GM18909 (cell line): Measurements from ENCODE around the gene ZMYM1.
A peak's percentile ranks its signal among the peaks of the same experiment; 100 is the strongest.
"Not testable (repeated sequence)": the region's sequence is repeated elsewhere in the genome, so short reads cannot be mapped to it uniquely, and the experiment has no call there.

Experiments used
- ATAC-seq: cut with Tn5 transposase; IDR thresholded peaks from one replicate; pipeline ENCODE4 v1.9.1; 2021; ENCODE audit warnings: mild to moderate bottlenecking; ENCODE audit not compliant: unreplicated experiment, poor library complexity

ZMYM1 gene

DNA sequence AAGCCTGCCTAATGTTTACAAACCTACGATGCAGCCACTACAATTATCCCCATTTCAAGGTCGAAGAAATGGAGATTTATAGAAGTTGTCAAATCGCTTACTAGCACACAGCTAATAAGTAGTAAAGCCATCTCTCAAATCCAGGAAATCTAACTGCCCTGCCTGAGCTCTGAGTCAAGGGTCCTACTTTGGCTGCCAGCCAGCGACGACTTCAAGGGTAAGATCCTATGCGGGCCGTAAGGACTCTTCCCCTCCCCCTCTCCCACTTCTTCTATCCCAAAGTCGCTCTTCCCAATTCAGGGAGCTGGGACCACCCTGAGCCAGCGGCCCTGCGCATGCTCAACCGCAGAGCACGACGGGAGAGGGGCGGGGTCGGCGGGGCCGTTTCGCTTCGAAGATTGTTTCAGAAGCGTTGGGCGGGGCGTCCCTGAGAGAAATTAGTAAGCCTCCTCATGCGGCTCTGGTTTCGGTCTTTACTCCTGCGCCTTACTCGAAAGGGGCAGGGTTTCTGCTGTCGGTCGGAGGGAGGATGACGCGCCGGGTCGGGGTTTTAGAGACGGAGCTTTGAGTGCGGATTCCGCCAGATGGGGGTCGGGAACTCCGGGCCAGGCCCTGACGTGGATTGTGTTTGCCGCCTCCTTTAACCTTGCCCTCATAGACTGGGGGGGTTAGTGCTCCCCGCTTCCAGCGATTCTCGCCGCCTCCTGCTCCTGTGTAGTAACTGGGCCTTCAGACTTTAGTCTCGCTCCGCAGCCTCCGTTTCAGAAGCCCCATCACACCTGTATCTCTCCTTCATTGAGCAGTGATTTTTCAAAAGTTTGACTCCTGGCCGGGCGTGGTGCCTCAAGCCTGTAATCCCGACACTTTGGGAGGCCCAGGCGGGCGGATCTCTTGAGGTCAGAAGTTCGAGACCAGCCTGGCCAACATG, at the start of gene ZMYM1:
Gene ZMYM1 (plus strand): TSS at position 383 of the 928 bp plus-strand sequence. CDS start 14,603 bp downstream, outside the sequence.
- ATAC-seq: peak; percentile 86

DNA sequence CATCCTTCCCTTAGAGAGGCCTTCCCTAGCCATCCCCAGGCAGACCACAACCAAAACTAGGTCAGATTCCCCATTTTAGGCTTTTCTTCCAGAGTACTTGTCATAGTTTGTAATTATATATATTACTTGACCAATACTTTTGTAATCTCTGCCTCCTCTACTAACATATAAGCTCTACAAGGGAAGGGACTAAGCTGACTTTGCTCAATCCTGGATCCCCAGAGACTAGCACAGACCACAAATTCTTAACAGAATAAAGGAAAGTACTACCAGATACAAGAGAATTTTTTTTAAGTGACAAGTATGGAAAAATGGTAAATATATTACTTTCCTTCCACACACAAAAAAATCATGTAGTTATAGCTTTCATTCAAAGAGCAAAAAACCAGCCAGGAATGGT, 49.4 kb upstream of the ZMYM1 start:
- ATAC-seq: no peak

DNA sequence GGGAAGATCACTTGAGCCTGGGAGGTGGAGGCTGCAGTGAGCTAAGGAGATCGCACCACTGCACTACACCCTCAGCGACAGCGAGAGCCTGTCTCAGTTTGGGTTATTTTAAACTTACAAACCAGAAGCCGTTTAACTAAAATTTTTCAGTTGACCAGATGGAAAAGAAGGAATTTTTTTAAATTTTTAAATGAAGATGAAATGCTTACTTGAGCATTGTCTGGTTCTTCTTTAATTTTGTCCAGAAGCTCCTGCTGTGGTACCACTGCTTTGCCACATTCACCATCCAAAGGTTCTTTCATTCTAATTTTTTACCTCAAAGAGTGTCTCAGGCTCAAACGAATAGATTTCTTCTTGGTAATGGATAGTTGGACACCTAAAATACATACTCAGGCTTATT, 48.8 kb upstream of the ZMYM1 start:
- no peak for ATAC-seq

DNA sequence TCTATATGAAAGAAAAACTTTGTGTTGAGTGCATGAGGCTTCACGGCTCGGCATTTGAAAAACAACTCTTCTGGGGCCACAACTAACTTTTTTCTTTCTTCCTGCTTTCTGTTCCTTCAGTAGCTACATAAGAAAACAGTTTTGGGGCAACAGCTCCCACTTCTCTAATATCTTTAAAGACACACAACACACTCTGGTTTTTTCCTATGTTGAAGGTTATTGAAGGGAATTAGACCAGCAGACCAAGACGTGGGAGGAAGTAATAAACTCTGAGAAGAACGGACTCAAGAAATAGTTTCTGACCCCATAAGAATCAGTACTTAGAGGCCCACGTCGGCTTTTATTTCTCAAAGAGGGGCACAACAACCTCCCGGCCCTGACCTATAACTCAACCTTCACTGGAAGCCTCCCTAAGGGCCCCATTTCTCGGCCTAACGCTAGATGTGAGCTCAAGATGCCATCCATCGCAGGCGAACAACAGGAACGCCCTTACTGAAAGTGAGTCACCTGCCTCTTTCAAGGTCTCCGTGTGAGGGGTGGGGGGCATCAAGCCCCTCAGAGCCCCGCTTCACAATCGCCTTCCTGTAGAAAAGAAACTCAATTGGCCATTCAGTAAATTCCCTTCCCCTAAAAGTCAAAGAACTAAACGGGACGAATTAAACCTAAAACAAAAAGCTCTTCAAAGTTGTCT, 48.3 kb upstream of the ZMYM1 start:
- ATAC-seq: peak; percentile 49

DNA sequence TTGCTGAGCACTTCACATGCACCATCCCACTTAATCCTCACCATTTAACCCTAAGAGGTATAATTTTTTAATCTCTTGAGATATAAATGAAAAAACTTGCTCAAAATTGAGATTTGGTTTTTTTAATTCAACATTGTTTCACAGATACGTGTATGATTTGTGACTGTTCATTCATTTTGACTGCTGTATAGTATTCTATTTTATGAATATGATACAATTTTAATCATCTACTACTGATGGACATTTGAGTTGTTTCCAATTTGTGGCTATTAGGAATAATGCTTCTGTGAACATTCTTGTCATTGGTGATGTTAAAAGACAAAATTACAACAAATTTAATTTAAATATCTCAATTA, 46.8 kb upstream of the ZMYM1 start:
- ATAC-seq: no peak

DNA sequence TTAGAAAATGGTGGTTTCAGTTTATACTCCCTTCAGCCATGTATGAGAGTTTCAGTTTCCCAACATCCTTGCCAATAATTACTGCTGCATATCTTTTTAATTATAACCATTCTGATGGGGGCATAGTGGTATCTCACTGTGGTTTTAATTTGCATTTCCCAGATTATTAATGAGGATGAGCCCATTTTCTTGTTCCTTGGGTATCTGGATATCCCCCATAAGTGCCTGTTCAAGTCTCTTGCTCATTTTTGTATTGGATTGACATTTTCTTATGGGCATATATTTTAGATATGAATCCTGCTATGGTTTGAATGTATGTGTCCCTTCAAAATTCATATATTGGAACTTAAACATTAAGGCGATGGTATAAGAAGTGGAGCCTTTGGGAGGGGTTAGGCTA, 45.8 kb upstream of the ZMYM1 start:
- ATAC-seq: no peak

DNA sequence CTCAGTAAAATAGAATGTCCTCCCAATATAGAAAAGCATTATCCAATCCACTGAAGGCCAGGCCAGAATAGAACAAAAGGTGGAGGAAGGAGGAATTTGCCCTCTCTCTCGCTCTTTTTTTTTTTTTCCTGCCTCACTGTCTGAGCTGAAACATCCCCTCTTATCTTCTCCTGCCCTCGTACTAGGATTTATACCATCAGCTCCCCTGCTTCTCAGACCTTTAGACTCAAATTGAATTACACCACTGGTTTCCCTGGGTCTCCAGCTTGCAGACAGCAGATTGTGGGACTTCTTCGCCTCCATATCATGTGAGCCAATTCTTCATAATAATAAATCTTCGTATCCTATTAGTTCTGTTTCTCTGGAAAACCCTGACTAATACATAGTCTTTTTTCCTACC, 42.6 kb upstream of the ZMYM1 start:
- no peak for ATAC-seq

DNA sequence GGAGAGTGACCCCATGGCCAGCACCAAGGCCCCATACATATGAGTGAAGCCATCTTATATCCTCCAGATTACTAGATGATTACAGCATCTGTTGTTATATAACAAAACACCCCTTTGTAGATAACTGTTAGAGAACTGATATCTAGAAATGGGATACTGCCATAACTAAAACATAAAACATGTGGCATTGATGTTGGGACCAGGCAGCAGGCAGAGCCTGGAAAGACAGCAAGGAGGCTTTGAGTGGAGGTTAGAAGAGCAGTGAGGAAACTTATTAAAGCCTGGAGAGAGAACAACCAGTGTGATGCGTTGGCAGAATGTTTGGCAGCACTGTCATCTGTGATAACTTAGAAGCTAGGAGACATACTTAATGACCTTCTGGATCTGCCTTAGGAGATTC, 42.0 kb upstream of the ZMYM1 start:
- ATAC-seq: no peak

DNA sequence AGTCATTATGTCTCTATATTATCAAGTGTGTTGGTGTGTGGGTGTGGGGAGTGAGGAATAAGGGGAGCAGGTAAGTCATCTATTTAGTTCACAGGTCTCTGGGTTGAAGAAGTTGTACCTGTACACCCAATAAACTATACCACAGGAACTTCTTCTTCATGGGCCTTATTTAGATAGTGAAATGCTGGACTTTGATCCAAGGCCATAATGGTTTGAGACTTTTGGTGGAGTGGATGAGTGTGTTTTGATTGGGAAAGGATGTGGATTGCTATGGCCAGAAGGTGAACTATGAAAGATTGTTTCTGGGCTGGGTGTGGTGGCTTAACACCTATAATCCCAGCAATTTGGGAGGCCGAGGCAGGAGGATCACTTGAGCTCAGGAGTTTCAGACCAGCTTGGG, 40.5 kb upstream of the ZMYM1 start:
- no peak for ATAC-seq

DNA sequence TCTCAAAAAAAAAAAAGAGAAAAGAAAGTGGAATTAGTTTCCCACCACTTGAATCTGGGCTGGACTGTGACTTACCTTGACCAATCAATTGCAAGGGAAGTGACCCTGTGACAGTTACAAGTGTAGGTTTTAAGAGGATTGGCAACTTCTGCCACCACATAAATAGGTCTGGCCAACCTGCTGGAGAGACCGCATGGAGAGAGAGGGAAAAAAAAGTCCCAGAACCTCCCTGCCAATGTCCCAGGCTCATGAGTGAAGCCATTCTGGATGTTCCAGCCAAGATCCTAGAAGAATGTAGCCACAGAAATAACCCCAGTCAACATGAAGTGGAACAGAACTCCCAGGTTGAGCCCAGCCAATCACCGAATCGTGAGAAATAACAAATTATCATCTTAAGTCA, 35.7 kb upstream of the ZMYM1 start:
- no peak for ATAC-seq

DNA sequence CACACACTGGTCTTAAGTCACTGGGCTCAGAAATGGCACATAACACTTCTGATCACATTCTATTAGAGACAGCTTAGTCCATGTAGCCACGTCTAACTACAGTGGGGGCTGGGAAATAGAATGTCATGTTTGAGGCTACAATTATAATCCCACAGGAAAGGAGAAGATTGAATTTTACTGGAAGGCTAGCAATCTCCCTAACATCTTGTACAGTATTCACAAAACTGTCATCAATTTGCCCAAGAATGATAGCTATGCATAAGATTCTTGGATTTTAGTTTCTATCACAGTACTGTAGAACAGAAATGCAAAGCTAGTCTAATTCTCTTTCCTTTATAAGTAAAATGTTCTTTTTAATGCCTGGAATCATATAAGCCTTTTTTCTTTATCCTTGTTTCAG, 34.8 kb upstream of the ZMYM1 start:
- ATAC-seq: no peak

DNA sequence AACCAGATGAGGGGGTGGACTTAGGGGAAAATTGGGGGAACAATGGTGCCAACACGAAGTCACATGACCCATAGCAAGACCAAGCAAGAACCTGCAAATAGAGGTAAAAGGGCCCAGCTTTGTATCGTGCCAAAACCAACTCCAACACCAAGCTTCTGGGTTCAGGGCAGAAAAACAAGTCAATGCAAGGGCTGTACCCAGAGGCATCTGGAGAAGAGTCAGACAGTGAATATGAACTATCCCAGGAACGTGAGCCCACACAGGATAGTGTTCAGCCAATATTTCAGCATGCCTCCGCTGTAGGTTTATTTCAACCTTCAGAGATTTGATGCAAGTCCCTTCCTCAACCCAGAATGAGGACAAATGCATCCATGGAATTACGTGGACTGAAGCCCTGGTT, 32.5 kb upstream of the ZMYM1 start:
- no peak for ATAC-seq

DNA sequence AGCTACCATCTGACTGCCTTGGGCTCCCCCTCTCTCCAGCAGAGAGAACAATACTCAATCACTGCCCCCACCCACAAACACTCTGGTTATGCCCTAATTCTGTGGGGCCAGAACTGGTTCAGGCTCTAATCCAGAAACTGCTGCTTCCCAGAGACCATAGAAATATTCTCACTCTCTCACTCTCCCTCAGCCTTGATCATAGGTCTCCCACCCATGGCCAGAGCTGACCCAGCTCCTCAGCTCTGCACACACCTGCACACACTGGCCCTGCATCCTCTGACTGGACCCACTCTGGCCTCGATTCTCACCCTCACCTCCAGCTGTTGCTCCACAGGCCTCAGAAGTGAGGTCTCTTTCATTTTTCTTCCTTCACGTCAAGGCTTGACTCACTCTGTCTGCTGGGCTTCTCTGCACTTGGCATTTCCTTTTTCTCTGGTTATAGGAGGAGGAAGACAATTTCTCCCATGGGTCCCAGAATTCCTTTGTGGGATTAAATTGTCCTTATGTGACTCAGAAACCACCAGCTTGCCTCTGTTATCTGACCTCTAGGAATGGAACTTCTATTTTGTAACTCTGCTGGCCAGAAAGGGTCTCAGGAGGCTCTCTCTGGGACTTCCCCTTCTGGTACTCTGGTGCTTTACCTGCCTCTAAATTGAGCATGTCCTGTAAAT, 31.9 kb upstream of the ZMYM1 start:
- ATAC-seq: no peak

DNA sequence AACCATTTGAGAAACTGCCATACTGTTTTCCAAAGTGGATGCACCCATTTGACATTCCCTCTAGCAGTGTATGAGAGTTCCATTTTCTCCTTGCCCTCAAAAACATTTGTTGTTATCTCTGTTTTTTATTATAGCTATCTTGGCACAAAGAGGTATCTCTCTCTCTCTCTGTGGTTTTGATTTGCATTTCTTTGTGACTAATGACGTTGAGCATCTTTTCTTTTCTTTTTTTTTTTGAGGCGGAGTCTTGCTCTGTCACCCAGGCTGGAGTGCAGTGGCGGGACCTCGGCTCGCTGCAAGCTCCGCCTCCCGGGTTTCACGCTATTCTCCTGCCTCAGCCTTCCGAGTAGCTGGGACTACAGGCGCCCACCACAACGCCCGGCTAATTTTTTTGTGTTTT, 30.1 kb upstream of the ZMYM1 start:
- ATAC-seq: no peak

DNA sequence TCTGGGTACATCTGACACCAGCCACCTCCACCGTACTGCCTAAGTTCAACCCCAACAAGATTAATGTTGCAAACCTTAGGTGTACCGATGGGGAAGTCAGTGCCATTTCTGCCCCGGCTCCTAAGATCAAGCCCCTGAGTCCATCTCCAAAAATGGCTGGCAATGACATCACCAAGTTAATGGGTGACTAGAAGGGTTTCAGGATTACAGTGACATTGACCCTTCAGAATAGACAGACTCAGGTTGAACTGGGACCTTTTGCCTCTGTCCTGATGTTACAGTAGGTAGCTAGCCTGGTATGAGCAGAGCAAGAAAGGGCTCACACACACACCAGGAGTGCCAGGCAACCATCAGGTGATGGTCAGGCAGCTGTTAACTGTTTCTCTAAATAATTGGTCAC, 25.8 kb upstream of the ZMYM1 start:
- ATAC-seq: no peak

DNA sequence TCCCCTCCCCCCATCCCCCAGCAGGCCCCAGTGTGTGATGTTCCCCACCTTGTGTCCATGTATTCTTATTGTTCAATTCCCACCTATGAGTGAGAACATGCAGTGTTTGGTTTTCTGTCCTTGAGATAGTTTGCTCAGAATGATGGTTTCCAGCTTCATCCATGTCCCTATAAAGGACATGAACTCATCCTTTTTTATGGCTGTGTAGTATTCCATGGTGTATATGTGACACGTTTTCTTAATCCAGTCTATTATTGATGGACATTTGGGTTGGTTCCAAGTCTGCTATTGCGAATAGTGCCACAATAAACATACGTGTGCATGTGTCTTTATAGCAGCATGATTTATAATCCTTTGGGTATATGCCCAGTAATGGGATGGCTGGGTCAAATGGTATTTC, 24.9 kb upstream of the ZMYM1 start:
- not testable (repeated sequence) for ATAC-seq

DNA sequence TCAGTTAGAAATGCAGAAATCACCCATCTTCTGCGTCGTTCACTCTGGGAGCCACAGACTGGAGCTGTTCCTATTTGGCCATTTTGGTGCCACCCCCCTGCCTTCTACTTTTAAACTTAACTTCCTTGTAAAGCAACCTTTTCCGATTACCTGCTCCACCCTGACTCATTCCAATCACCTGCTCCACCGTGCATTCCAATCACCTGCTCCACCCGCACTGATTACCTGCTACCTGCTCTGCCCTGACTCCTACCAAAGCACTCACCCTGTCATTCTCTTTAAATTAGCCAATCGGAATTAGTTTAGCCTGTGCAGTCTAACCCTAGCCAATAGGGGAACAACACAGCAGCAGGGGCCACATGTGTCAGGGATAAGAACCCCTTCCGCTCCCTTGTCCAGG, 20.9 kb upstream of the ZMYM1 start:
- not testable (repeated sequence) for ATAC-seq

DNA sequence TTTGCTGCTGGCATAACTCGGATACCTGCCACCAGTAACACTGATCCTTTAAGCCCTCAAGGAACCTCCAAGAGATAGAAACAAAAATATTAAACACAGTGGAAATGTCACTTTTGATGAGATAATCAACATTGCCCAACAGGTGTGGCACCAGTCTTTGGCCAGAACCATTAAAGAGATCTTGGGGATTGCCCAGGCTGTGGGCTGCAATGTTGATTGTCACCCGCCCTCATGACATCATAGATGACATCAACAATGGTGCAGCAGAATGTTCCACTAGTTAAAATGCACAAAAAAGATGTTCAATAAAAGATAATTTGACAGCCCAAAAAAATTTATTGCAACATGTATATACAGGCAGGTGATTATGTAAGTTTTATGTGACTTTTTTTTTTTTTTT, 20.2 kb upstream of the ZMYM1 start:
- no peak for ATAC-seq

DNA sequence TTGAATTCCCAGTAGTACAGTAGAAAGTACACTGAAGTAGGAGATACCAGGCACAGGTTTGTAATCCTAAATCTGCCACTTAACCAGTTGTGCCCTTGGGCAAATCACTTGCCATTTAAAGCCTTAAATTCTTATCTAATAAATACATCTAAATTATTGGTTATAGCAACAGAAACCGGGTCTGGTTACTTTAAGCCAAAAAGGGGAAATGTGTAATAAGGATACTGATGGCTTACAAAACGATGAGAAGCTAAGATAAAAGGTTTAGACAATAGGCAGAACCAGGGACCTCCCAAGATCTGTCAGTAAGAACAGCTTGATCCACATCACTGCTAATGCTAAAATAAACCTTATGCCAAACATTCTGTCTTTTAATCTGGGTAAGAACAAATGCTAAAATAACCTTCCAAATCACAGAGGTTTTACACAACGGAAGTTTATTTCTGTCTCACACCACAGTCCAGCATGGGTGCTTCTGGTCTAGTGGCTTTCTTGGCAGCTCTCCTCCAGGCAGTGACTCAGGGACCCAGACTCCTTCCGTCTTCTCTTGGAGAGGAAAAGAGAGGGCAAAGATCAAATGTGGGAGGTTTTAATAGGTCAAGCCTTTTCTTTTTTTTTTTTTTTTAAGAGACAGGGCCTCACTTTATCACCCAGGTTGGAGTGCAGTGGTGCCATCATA, 16.5 kb upstream of the ZMYM1 start:
- ATAC-seq: no peak

DNA sequence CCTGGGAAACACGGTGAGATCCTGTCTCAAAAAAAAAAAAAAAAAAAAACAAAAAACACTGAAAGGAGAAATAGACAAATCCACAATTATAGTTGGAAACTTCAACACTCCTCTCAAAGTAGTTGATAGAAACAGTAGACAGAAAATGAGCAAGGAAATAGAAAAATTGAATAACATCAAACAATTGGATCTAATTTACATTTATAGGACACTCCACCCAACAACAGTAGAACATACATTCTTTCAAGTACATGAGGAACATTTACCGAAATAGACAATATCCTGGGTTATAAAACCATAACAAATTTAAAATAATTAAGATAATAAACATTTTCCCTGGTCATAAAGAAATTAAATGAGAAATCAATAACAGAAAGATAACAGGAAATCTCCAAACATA, 14.9 kb upstream of the ZMYM1 start:
- no peak for ATAC-seq

DNA sequence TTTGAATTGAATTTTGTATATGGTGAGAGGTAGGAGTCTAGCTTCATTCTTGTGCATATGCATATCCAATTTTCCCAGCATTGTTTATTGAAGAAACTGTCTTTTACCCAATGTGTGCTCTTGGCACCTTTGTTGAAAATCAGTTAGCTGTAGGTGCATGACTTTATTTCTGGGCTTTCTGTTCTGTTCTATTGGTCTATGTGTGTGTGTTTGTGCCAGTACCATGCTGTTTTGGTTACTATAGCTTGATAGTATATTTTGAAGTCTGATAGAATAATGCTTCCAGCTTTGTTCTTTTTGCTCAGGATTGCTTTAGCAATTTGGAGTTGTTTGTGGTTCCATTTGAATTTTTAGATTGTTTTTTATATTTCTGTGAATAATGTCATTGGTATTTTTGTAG, 9.4 kb upstream of the ZMYM1 start:
- no peak for ATAC-seq
